K562 (cell line): ENCODE data around the gene ROBO1.

ENCODE experiments used
- ADNP ChIP-seq: fragments of 200-800 bp; sonication (Bioruptor generic); IDR thresholded peaks from 2 replicates; pipeline ENCODE4 v1.6.1; 2016; ENCODE audit warnings: missing genetic modification characterization, missing compliant biosample characterization
- EZH2 ChIP-seq: IDR thresholded peaks from 2 replicates; pipeline ENCODE4 v1.6.1; 2012; ENCODE audit warnings: low read depth, mild to moderate bottlenecking, inconsistent platforms, low read length, borderline replicate concordance
- HNRNPLL ChIP-seq: fragments of 200-400 bp; formaldehyde crosslinking; IDR thresholded peaks from 2 replicates; pipeline ENCODE4 v1.6.1; 2017; ENCODE audit warnings: low read length, low read depth, mild to moderate bottlenecking; ENCODE audit not compliant: poor library complexity, severe bottlenecking
- MBD2 ChIP-seq: sonication (generic); IDR thresholded peaks from 2 replicates; pipeline ENCODE4 v1.6.1; 2016; ENCODE audit warnings: low read depth, borderline replicate concordance
- MYNN ChIP-seq, 2 experiments: sonication (generic); formaldehyde crosslinking in 1 of 2; IDR thresholded peaks; 2 replicates each; pipeline versions ENCODE4 v1.5.0 to v1.6.1; 2016 to 2020; ENCODE audit warnings: antibody characterized with exemption in 1 of 2, missing genetic modification reagents in 1 of 2
- POLR2A ChIP-seq: fragments of 450-650 bp; conservative IDR thresholded peaks from 2 replicates; pipeline ENCODE4 v1.6.1; 2016
- STAT5B ChIP-seq: fragments of 250-450 bp; sonication (Bioruptor Pico); IDR thresholded peaks from 2 replicates; pipeline ENCODE4 v1.8.0; 2021; ENCODE audit warnings: mild to moderate bottlenecking, inconsistent platforms
- TF ChIP-seq, protein P1 (sequence below), 3 experiments: IDR thresholded peaks in 2 of 3; conservative IDR thresholded peaks in 1 of 3; 2 replicates each; pipeline ENCODE4 v1.5.1; 2011 to 2012; ENCODE audit warnings: low read length in 3 of 3, mild to moderate bottlenecking in 3 of 3, control low read depth in 2 of 3, improper control_type of control experiment in 1 of 3, inconsistent platforms in 1 of 3, low read depth in 1 of 3, mixed read lengths in 1 of 3, moderate library complexity in 1 of 3; ENCODE audit not compliant: insufficient read depth in 2 of 3

DNA sequence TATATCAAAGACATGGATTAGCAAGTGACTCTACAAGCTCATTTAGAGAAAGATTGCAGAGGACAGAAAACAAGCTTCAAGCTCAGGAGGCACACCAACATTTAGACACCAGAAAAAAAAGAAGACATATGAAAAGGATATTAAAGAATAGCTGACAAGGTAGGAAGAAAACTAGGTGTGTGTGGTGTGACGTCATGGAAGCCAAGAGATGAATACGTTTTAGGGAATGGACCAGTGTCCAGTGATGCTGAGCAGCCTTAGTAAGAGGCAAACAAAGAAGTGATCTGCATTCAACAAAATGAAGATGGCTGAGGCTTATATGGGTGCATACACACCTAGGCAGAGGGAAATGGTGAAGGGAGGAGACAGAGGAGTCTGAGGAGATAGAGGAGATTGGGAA is 377.4 kb downstream of the ROBO1 start:
- TF ChIP-seq MBD2 (no peak), EZH2 (no peak), ADNP (tag) (no peak), MYNN (IDR thresholded peaks at IDR 0.05) (no peak), MYNN (CRISPR knock-in tag; IDR thresholded peaks at IDR 0.05) (no peak), HNRNPLL (no peak), POLR2A (no peak), STAT5B (no peak)
- TF ChIP-seq, protein P1, sequence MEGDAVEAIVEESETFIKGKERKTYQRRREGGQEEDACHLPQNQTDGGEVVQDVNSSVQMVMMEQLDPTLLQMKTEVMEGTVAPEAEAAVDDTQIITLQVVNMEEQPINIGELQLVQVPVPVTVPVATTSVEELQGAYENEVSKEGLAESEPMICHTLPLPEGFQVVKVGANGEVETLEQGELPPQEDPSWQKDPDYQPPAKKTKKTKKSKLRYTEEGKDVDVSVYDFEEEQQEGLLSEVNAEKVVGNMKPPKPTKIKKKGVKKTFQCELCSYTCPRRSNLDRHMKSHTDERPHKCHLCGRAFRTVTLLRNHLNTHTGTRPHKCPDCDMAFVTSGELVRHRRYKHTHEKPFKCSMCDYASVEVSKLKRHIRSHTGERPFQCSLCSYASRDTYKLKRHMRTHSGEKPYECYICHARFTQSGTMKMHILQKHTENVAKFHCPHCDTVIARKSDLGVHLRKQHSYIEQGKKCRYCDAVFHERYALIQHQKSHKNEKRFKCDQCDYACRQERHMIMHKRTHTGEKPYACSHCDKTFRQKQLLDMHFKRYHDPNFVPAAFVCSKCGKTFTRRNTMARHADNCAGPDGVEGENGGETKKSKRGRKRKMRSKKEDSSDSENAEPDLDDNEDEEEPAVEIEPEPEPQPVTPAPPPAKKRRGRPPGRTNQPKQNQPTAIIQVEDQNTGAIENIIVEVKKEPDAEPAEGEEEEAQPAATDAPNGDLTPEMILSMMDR (IDR thresholded peaks at IDR 0.05 in 2 of 3, conservative IDR thresholded peaks at IDR 0.05 in 1 of 3; ENCODE audit: insufficient read depth in 2 of 3, low read depth in 1 of 3, low read length in 3 of 3), result no peak
